GM12874 (cell line): ENCODE data around the gene HPGD.

Experiments used
- TF ChIP-seq, protein P1 (sequence below): IDR thresholded peaks from 2 replicates; pipeline ENCODE4 v1.5.1; 2011; ENCODE audit warnings: low read depth, mild to moderate bottlenecking, control low read depth, low read length, moderate library complexity; ENCODE audit not compliant: insufficient read depth

HPGD gene

GRCh38 chr4:174474457-174475075 is 47.7 kb downstream of the HPGD start:
- TF ChIP-seq, protein P1, sequence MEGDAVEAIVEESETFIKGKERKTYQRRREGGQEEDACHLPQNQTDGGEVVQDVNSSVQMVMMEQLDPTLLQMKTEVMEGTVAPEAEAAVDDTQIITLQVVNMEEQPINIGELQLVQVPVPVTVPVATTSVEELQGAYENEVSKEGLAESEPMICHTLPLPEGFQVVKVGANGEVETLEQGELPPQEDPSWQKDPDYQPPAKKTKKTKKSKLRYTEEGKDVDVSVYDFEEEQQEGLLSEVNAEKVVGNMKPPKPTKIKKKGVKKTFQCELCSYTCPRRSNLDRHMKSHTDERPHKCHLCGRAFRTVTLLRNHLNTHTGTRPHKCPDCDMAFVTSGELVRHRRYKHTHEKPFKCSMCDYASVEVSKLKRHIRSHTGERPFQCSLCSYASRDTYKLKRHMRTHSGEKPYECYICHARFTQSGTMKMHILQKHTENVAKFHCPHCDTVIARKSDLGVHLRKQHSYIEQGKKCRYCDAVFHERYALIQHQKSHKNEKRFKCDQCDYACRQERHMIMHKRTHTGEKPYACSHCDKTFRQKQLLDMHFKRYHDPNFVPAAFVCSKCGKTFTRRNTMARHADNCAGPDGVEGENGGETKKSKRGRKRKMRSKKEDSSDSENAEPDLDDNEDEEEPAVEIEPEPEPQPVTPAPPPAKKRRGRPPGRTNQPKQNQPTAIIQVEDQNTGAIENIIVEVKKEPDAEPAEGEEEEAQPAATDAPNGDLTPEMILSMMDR, result no peak

DNA sequence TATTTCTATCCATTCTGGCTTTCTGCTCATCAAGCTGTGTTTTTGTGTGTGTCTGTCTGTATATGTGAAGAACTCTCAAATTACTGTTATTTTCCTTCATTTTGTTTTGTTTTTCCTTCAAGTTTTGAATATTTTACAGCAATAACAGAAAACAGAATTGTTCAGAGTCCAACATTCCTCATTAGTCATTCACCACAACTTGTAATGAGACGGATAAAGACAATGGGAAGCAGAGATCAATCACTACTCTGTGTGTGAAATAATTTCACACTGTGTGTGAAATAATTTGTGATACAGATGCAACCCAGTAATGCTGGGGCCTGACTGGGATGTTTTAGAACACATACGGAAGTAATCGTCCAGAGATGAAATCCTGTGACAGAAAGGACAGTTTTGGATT is 55.2 kb downstream of the HPGD start:
- TF ChIP-seq, protein P1, result no peak

- TF ChIP-seq, protein P1, result no peak
Observed at GRCh38 chr4:174464949-174465348, 57.3 kb downstream of the HPGD start.

DNA sequence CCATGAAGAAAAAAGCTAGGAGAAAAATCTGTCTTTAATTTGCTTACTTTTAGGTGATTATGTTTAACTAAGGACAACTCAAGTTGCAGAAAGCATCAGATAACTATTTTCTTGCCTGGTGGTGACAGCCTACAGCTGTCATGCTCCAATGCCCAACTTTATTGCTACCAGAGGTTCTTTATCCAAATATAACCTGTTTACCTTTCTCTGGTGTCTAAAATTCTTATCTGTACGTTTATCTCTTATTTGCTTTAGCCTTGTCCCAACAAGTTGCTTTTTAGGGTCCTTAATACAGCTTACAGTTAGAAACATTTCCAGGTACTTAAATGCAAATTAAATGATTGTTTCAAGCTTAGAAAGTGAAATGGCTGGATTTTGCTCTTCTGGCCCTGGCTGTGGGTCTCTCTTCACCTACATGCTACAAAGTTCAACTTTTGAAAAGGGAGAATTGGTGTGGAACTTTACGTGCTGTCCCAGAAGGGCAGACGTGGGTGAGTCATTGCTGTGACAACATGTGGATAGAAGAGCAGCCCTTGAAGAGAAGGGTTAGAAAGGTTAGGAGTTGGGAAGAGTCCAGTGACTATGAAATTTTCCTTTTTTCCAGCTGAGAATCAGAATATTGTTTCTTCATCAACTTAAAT is 60.7 kb downstream of the HPGD start:
- TF ChIP-seq, protein P1, result no peak

GRCh38 chr4:174460684-174461083 is 61.6 kb downstream of the HPGD start:
- TF ChIP-seq, protein P1, result no peak

DNA sequence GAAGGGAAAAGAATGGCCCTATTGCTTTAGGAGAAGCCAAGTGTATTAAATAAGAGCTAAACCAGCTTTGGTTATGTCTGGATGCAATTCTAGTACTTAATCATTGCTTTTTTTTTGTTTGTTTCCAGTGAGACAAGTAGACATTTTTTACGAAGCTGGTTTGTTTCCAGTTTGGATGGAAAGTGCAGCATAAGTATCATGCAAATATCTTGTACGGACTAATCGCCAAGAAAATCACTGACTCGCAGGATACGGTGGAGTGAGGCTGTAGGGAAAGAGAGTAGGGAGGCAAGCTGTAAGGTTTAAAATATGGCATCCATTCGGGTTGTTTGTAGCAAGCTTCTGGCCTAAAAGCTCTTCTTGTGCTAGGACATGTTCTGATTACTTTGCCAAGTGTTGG is 64.8 kb downstream of the HPGD start:
- TF ChIP-seq, protein P1, result no peak

DNA sequence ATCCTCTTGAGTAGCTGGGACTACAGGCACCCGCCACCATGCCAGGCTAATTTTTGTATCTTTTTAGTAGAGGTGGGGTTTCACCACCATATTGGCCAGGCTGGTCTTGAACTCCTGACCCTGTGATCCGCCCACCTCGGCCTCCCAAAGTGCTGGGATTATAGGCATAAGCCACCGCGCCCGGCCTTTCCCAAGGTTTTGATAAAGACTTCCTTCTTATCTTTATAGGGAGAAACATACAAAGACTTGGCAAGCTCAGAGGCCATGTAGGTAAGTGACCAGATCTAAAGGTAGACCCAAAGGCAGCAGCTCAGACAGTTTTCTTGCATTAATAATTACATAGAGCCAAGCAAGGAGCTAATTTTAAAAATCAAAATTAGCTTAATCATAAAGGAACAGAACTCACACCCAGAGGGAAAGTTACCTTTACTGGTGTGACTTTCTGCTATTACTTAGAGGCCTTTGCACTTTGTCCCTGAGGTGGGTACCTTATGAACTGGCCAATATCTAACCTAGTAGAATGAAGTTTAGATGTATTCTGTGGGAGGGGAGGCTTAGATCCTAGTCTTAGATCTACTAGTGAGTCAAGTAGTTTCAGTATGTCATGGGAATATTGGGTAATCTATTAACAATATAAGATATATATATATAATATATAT is 67.3 kb downstream of the HPGD start:
- TF ChIP-seq, protein P1, result no peak
